Measurements from ENCODE around the gene SH2D6. TPM values are rescaled to one million over a fixed set of nuclear protein-coding genes. Genes with fewer than 3 reads are reported as not detected.

Gene SH2D6
- polyA plus RNA-seq, 2 of the 4 experiments (the other 2 are of a cell fraction) = 1.4 to 1.8 TPM

DNA sequence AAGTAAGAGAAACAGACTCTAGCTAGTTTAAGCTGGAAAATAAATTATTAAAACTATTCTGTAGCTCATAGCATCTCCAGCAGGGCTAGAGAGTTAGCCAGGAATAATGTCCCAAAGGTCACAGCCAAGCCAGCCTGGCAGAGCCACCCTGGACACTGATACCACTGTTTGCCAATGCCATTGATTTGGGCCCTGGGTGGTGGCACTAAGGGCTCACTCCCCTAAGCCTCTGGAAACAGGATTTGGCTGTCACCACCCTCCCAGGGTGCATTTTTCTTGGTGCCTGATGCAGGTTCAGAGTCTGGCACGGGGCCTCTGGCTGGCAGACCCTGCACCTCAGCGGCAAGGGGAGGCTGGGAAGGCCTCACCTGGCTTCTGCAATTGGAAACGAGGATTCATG lies 7.1 kb downstream of the SH2D6 start:
- ChIA-PET CTCF (interaction anchor here (0.6 to 41.9 kb wide), 4 partner anchors 13 to 120 kb away, joined by 3 to 1185 read pairs (median 106); partner anchors contain the start of genes GGCX and MAT2A), POLR2A (interaction anchor here (11.7 kb wide), 1 partner anchor 115 kb away, joined by 261 read pairs; the partner anchor contains the start of gene MAT2A)
- TF ChIP-seq, protein P1, sequence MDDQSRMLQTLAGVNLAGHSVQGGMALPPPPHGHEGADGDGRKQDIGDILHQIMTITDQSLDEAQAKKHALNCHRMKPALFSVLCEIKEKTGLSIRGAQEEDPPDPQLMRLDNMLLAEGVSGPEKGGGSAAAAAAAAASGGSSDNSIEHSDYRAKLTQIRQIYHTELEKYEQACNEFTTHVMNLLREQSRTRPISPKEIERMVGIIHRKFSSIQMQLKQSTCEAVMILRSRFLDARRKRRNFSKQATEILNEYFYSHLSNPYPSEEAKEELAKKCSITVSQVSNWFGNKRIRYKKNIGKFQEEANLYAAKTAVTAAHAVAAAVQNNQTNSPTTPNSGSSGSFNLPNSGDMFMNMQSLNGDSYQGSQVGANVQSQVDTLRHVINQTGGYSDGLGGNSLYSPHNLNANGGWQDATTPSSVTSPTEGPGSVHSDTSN (IDR thresholded peaks at IDR 0.05) = no peak
- TF ChIP-seq BHLHE40 (IDR thresholded peaks at IDR 0.05; ENCODE audit: low read depth, low read length) = no peak
- TF ChIP-seq PHF8 (IDR thresholded peaks at IDR 0.05; ENCODE audit: borderline replicate concordance, low read depth) = no peak
- no peak for TF ChIP-seq HOXB5 (CRISPR knock-in tag; IDR thresholded peaks at IDR 0.05)
- Histone ChIP-seq H3K4me1 (peaks cover 33% of the 10 kb centered on the region), H3K4me3 (no peak overlapping the region), H3K4me2 (no peak overlapping the region), H3K9me3 (no peaks in the 10 kb centered on the region), H3K27ac (peak overlapping the region; percentile 0 to 7; a peak in 1 of 6 replicates)
- DNase-seq (ENCODE audit: low read depth in 1 of 2, low spot score in 1 of 2) (no peak), FAIRE-seq (no peak), ATAC-seq (no peak)
- 93% methylated on average over 3 of the region's 3 CpGs for WGBS (ENCODE audit: missing lambda C conversion rate)

DNA sequence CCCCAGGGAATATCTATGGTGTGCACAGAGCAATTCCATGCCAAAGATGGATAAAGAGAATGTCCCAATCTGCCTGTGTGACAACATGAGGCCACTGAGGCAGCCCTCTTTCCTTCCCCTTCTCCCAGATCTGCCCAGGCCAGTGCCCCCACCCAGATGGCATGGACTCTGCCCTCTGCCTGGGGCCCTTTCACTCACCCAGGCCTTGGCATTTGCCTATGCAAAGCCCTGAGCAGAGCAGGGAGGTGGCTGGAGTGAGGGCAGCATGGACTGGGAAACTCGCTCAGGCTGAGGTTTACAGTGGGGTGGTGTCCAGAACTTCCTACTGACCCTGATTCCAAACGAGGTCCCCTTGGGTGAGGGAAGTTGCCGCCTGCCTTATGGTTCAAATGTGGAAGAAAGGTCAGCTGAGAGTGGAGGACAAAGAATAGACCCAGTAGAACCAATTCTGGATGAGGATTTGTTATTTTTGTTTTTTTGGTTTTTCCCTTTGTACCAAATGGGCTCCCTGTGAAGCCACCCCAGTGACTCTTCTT lies 8.9 kb downstream of the SH2D6 start:
- no peaks in the 10 kb centered on the region for H3K9me3 ChIP-seq
- no peak overlapping the region for H3K4me2 ChIP-seq
- CTCF ChIA-PET = interaction anchor here (1.0 to 41.9 kb wide), 2 partner anchors 8 to 118 kb away, joined by 3 to 1185 read pairs; partner anchors contain the start of genes GGCX, MAT2A and SH2D6
- POLR2A ChIA-PET = interaction anchor here (1.0 to 11.7 kb wide), 4 partner anchors 11 to 119 kb away, joined by 4 to 261 read pairs (median 24); partner anchors contain the start of gene MAT2A
- TF ChIP-seq, protein P2, sequence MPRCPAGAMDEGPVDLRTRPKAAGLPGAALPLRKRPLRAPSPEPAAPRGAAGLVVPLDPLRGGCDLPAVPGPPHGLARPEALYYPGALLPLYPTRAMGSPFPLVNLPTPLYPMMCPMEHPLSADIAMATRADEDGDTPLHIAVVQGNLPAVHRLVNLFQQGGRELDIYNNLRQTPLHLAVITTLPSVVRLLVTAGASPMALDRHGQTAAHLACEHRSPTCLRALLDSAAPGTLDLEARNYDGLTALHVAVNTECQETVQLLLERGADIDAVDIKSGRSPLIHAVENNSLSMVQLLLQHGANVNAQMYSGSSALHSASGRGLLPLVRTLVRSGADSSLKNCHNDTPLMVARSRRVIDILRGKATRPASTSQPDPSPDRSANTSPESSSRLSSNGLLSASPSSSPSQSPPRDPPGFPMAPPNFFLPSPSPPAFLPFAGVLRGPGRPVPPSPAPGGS (IDR thresholded peaks at IDR 0.05) = no peak
- TF ChIP-seq JUNB (IDR thresholded peaks at IDR 0.05) = no peak
- TF ChIP-seq MYC (IDR thresholded peaks at IDR 0.05; ENCODE audit: borderline replicate concordance, low read length) = no peak
- TF ChIP-seq, protein P3, sequence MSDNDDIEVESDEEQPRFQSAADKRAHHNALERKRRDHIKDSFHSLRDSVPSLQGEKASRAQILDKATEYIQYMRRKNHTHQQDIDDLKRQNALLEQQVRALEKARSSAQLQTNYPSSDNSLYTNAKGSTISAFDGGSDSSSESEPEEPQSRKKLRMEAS (IDR thresholded peaks at IDR 0.05) = no peak
- no peak for TF ChIP-seq CHD2 (IDR thresholded peaks at IDR 0.05; ENCODE audit: low read length, partially characterized antibody)
- TF ChIP-seq, protein P4, sequence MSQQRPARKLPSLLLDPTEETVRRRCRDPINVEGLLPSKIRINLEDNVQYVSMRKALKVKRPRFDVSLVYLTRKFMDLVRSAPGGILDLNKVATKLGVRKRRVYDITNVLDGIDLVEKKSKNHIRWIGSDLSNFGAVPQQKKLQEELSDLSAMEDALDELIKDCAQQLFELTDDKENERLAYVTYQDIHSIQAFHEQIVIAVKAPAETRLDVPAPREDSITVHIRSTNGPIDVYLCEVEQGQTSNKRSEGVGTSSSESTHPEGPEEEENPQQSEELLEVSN (IDR thresholded peaks at IDR 0.05; ENCODE audit: borderline replicate concordance, low read depth) = no peak
- no peak for TF ChIP-seq HDAC2 (IDR thresholded peaks at IDR 0.05)
- DNase-seq (ENCODE audit: low read depth in 1 of 2, low spot score in 1 of 2) = no peak
- H3K4me3 ChIP-seq = no peak overlapping the region
- no peak for FAIRE-seq
- peaks cover 33% of the 10 kb centered on the region for H3K4me1 ChIP-seq
- WGBS (ENCODE audit: missing lambda C conversion rate) = 63% methylated on average over 3 of the region's 3 CpGs
- no peak for ATAC-seq
- H3K27ac ChIP-seq = peak overlapping the region; percentile 33 to 80; a peak in 4 of 6 replicates

DNA sequence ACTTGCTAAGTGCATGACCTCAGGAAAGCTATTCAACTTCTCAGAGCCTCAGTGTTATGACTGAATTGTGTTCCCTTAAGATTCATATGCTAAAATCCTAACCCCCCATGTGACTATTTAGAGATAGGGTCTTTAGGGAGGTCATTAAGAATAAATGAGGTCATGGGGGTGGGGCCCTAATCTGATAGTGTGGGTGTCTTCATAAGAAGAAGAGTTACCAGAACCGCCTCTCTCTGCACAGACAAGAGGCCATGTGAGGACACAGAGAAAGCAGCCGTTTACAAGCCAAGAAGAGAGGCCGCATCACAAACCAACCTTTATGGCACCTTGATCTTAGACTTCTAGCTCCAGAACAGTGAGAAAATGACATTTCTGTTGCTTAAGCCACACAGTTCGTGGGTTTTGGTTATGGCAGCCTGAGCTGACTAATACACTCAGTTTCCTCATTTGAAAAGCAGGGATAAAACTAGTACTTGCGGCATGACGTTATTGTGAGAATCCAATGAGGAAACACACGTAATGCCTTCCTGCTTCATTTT lies 9.9 kb downstream of the SH2D6 start:
- H3K4me3 ChIP-seq = no peak overlapping the region
- no peak for ATAC-seq
- ChIA-PET POLR2A (interaction anchor here (1.0 to 4.6 kb wide), 3 partner anchors 9 to 118 kb away, joined by 4 to 30 read pairs (median 17); partner anchors contain the start of gene MAT2A), CTCF (interaction anchor here (1.0 to 41.9 kb wide), 6 partner anchors 7 to 117 kb away, joined by 3 to 1185 read pairs (median 5); partner anchors contain the start of genes GGCX, MAT2A and SH2D6)
- no peaks in the 10 kb centered on the region for H3K9me3 ChIP-seq
- no peak for DNase-seq (ENCODE audit: low read depth in 1 of 2, low spot score in 1 of 2)
- 83% methylated on average over 7 of the region's 7 CpGs for WGBS (ENCODE audit: missing lambda C conversion rate)
- no peak for FAIRE-seq
- H3K4me2 ChIP-seq = no peak overlapping the region
- H3K27ac ChIP-seq = peak overlapping the region; percentile 62 to 80; a peak in 5 of 6 replicates
- TF ChIP-seq RAD21 (conservative IDR thresholded peaks at IDR 0.05 in 1 of 2, IDR thresholded peaks at IDR 0.05 in 1 of 2) (no peak), NFE2L2 (conservative IDR thresholded peaks at IDR 0.05; ENCODE audit: low read length) (no peak), POLR2A (IDR thresholded peaks at IDR 0.05; ENCODE audit: low read length) (no peak), ZNF302 (CRISPR knock-in tag; IDR thresholded peaks at IDR 0.05) (no peak), MAFK (IDR thresholded peaks at IDR 0.05; ENCODE audit: partially characterized antibody) (no peak), FOXS1 (CRISPR knock-in tag; IDR thresholded peaks at IDR 0.05) (no peak), RNF2 (IDR thresholded peaks at IDR 0.05; ENCODE audit: borderline replicate concordance, low read depth) (no peak), CHD2 (IDR thresholded peaks at IDR 0.05; ENCODE audit: low read length, partially characterized antibody) (no peak), CBX8 (IDR thresholded peaks at IDR 0.05) (no peak), HEYL (CRISPR knock-in tag; IDR thresholded peaks at IDR 0.05) (no peak), HDAC2 (IDR thresholded peaks at IDR 0.05) (no peak)
- TF ChIP-seq, protein P5, sequence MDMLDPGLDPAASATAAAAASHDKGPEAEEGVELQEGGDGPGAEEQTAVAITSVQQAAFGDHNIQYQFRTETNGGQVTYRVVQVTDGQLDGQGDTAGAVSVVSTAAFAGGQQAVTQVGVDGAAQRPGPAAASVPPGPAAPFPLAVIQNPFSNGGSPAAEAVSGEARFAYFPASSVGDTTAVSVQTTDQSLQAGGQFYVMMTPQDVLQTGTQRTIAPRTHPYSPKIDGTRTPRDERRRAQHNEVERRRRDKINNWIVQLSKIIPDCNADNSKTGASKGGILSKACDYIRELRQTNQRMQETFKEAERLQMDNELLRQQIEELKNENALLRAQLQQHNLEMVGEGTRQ (IDR thresholded peaks at IDR 0.05) = no peak
- H3K4me1 ChIP-seq = peaks cover 36% of the 10 kb centered on the region
